Osteoblast (primary cell): ENCODE data around the gene ZNF24. TPM values are rescaled to one million over a fixed set of nuclear protein-coding genes. Genes with fewer than 3 reads are reported as not detected.
A peak's percentile ranks its signal among the peaks of the same experiment; 100 is the strongest.

ENCODE experiments used
- DNase-seq: peaks from one replicate; pipeline ENCODE4 v3.0.0; 2011; ENCODE audit warnings: low spot score, mixed read lengths; ENCODE audit not compliant: insufficient read length; ENCODE audit errors: missing footprints
- H2AFZ ChIP-seq: 2 replicates; pipeline ENCODE4 v1.6.0; 2011; ENCODE audit warnings: mild to moderate bottlenecking, low read length
- H3K27ac ChIP-seq: 2 replicates; pipeline ENCODE4 v1.5.1; 2011; ENCODE audit warnings: mild to moderate bottlenecking, low read depth, low read length, moderate library complexity
- H3K27me3 ChIP-seq: 2 replicates; pipeline ENCODE4 v1.6.0; 2012; ENCODE audit warnings: mild to moderate bottlenecking, control low read depth, inconsistent platforms, low read length, moderate library complexity; ENCODE audit not compliant: insufficient read depth
- H3K36me3 ChIP-seq: 2 replicates; pipeline ENCODE4 v1.5.1; 2011; ENCODE audit warnings: mild to moderate bottlenecking, low read length, control low read depth, moderate library complexity; ENCODE audit not compliant: insufficient read depth
- H3K4me1 ChIP-seq: 2 replicates; pipeline ENCODE4 v1.5.1; 2011; ENCODE audit warnings: mild to moderate bottlenecking, low read length, control low read depth, moderate library complexity; ENCODE audit not compliant: insufficient read depth
- H3K4me2 ChIP-seq: 2 replicates; pipeline ENCODE4 v1.6.0; 2011; ENCODE audit warnings: mild to moderate bottlenecking, low read length; ENCODE audit not compliant: insufficient read depth
- H3K4me3 ChIP-seq: fragments of 200-600 bp; sonication (generic); 3 replicates; pipeline ENCODE4 v1.5.1; 2012; ENCODE audit warnings: mild to moderate bottlenecking, low read length, inconsistent platforms; ENCODE audit not compliant: insufficient read depth
- H3K79me2 ChIP-seq: 2 replicates; pipeline ENCODE4 v1.6.0; 2012; ENCODE audit warnings: mild to moderate bottlenecking, low read length, control low read depth, inconsistent platforms; ENCODE audit not compliant: insufficient read depth
- H3K9me3 ChIP-seq: 2 replicates; pipeline ENCODE4 v1.5.1; 2011; ENCODE audit warnings: low read depth, low read length, control low read depth
- H4K20me1 ChIP-seq: 2 replicates; pipeline ENCODE4 v1.6.0; 2012; ENCODE audit warnings: mild to moderate bottlenecking, low read length, control low read depth; ENCODE audit not compliant: insufficient read depth
- CTCF ChIP-seq: IDR thresholded peaks from 2 replicates; pipeline ENCODE4 v1.5.1; 2011; ENCODE audit warnings: mild to moderate bottlenecking, low read depth, low read length, moderate library complexity; ENCODE audit errors: extremely low read depth
- total RNA-seq: library from RNA; depleted of rRNA; stranded (reverse); fragments of >200 nt; gene quantifications from 2 replicates; pipeline ENCODE4 v1.2.3, GENCODE V29; 2012

Gene ZNF24
- total RNA-seq, 1 donor = 29.7 TPM

- Histone ChIP-seq H3K36me3 (peaks cover 55% of the 10 kb centered on the region), H3K4me1 (peaks cover 2% of the 10 kb centered on the region), H3K79me2 (peaks cover 93% of the 10 kb centered on the region), H3K9me3 (peaks cover 1% of the 10 kb centered on the region), H3K27me3 (no peaks in the 10 kb centered on the region), H3K4me2 (no peak overlapping the region), H3K4me3 (no peak overlapping the region), H2AFZ (no peak overlapping the region), H3K27ac (no peak overlapping the region), H4K20me1 (no peaks in the 10 kb centered on the region)
- TF ChIP-seq CTCF = no peak
- DNase-seq = no peak
These were observed 48.2 kb downstream of the ZNF24 start for GRCh38 chr18:35296060-35296459.

DNA sequence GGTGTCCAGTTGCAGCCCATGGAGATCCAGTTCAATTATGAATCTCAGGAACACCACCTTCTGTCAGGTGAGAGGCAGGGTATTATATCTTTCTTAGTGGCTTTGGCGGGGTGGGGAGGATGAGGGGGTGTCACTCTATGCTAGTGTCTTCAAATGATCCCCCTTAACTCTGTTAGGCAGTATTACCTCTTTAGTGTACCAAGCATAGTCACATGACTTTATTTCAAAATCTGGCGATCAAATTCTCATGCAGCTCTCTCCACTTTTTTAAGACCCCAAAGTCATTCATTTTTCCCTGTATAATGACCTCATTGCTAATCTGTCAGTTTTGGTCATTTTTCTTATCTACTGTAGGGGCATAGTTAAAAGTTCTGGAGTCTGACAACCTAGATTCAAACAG, 53.1 kb downstream of the ZNF24 start:
- H3K36me3 ChIP-seq = peaks cover 26% of the 10 kb centered on the region
- H3K4me3 ChIP-seq = peak overlapping the region; percentile 76
- no peak overlapping the region for H2AFZ ChIP-seq
- H3K9me3 ChIP-seq = no peaks in the 10 kb centered on the region
- no peak for TF ChIP-seq CTCF
- H3K4me2 ChIP-seq = peak overlapping the region; percentile 98
- no peaks in the 10 kb centered on the region for H3K27me3 ChIP-seq
- H4K20me1 ChIP-seq = no peaks in the 10 kb centered on the region
- DNase-seq = no peak
- H3K79me2 ChIP-seq = peaks cover 92% of the 10 kb centered on the region
- H3K4me1 ChIP-seq = peaks cover 6% of the 10 kb centered on the region
- H3K27ac ChIP-seq = peak overlapping the region; percentile 67

DNA sequence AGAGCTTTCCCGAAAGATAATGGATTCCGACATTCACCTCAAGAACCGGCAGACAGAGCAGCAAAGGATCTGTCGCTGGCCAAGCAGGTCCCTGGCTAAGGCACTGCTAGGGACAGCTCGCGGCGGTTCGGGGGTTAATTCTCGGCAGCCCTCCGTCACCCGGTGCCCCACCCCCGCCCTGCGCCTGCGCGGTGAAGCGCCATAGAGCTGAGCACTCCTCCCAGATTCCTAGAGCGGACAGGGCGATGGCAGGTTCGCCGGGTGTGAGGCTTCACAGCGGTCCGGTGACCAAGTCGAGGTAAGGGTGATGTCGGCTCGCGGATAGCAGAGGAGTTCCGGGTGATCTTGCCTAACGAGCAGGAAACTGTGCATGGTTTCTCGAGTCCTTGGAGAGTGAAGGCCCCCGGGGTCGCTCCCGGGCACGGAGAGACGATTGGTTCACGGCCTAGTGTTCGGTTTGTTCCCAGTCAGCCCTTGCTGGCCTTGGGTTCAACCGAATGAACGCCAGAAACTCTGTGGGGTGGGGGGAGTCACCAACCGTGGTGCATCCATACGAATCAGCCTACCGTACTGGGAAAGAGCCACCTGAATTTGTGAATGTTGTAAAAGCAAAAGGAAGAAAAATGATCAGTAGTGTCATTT, 54.0 kb downstream of the ZNF24 start, which contains the start of gene ZSCAN30:
ZSCAN30 (minus strand) TSS at position 136 of the 642 bp plus-strand sequence. CDS start 25,877 bp downstream, outside the sequence.
- H4K20me1 ChIP-seq = no peaks in the 10 kb centered on the region
- H3K4me3 ChIP-seq = peak within 1 kb of the TSS; percentile 76
- TF ChIP-seq CTCF = no peak
- peak within 1 kb of the TSS; percentile 85 for H2AFZ ChIP-seq
- peaks cover 91% of the 10 kb centered on the region for H3K79me2 ChIP-seq
- peak within 1 kb of the TSS; percentile 98 for H3K4me2 ChIP-seq
- peaks cover 6% of the 10 kb centered on the region for H3K4me1 ChIP-seq
- peak; percentile 95 for DNase-seq
- no peaks in the 10 kb centered on the region for H3K27me3 ChIP-seq
- no peaks in the 10 kb centered on the region for H3K9me3 ChIP-seq
- H3K36me3 ChIP-seq = peaks cover 19% of the 10 kb centered on the region
- peak within 1 kb of the TSS; percentile 67 for H3K27ac ChIP-seq

GRCh38 chr18:35289727-35290093, 54.5 kb downstream of the ZNF24 start:
- H3K79me2 ChIP-seq = peaks cover 91% of the 10 kb centered on the region

More at GRCh38 chr18:35289727-35290093, 54.5 kb downstream of the ZNF24 start:
- Histone ChIP-seq H3K9me3 (no peaks in the 10 kb centered on the region), H4K20me1 (no peaks in the 10 kb centered on the region), H2AFZ (peak overlapping the region; percentile 85), H3K4me1 (peaks cover 6% of the 10 kb centered on the region), H3K36me3 (peaks cover 14% of the 10 kb centered on the region), H3K4me3 (peak overlapping the region; percentile 76), H3K27me3 (no peaks in the 10 kb centered on the region), H3K4me2 (peak overlapping the region; percentile 98), H3K27ac (peak overlapping the region; percentile 67)
- no peak for DNase-seq
- TF ChIP-seq CTCF = no peak
